ENCODE data around the gene SGMS1.

SGMS1 gene

DNA sequence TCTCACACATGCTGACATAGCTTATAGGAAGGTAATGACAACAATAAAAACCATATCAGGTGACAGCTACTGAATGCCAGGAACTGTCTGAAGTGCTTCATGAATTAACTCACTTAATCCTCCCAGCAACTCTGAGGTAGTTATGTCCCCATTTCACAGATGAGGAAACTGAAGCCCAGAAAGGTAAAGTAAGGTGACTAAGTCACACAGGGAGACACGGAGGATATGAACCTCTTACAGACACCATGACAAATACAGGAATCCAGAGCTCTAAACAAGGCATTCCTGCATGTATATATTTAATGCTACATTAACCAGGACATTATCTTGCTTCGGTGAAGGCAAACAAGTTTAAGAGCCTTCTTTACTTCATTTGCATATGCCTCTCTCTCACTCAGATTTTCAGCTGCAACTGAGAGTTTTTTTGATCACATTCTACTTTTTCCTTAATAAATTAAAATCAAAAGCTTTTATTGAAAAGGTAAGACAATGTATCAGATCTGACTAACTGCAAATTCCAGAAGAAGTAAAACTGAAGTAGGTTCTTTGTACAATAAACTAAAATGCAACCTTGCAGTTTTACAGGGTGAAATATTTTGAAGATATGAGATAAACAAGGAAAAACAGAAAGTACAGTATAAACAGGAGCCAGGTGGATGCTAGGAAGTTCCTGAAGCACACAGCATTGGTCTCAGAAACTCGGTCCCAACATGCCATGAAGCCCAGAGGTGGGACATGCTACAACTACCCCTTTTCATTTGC, 79.5 kb downstream of the SGMS1 start:
- no peak overlapping the region for H3K4me3 ChIP-seq (ENCODE audit: control insufficient read depth, low read depth, low read length)
- DNase-seq (ENCODE audit: low read depth), result no peak
- no peak for TF ChIP-seq CTCF (IDR thresholded peaks at IDR 0.05; ENCODE audit: control insufficient read depth, insufficient read depth, low read depth, low read length, missing control alignments)

DNA sequence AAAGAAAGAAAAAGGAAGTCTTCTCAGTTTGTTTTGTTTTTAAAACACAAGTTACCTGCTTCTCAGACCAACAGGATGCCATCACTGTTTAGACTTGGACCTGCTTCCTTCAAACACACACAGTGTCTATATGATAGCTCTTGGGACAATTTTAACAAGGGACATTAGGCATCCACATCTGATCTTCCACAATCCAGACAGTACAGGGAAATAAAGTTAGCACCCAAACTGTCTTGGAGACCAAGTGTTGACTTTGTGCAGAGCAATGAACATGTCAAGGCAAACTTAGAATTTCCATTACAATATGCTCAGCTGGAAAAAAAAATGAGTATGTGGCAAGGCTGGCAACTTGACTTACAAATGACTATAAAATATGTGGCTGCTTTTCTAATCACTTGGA, 80.9 kb downstream of the SGMS1 start:
- no peak for DNase-seq (ENCODE audit: low read depth)
- TF ChIP-seq CTCF (IDR thresholded peaks at IDR 0.05; ENCODE audit: control insufficient read depth, insufficient read depth, low read depth, low read length, missing control alignments), result no peak
- no peak overlapping the region for H3K4me3 ChIP-seq (ENCODE audit: control insufficient read depth, low read depth, low read length)

GRCh38 chr10:50541921-50542320, 81.8 kb downstream of the SGMS1 start:
- H3K4me3 ChIP-seq (ENCODE audit: control insufficient read depth, low read depth, low read length), result no peak overlapping the region
- no peak for DNase-seq (ENCODE audit: low read depth)
- TF ChIP-seq CTCF (IDR thresholded peaks at IDR 0.05; ENCODE audit: control insufficient read depth, insufficient read depth, low read depth, low read length, missing control alignments), result no peak

DNA sequence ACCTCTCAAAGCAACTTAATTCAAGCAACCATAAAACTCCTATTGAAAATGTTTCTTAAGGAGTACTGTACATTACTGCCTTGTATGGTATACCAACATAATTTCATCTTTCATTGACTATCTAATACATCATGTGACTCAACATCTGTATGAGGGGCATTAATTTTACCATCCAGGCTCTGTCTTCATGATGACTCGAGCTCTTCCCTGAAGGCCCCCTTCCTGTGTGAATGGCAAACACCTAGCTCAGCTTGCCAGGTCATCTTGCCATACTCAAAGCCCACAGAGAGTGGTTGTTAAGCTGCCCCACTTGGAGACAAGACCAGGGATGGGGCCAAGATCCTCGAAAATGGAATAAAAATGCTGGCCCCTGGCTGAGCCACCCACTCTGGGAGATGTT, 82.4 kb downstream of the SGMS1 start:
- DNase-seq (ENCODE audit: low read depth), result no peak
- TF ChIP-seq CTCF (IDR thresholded peaks at IDR 0.05; ENCODE audit: control insufficient read depth, insufficient read depth, low read depth, low read length, missing control alignments), result no peak
- H3K4me3 ChIP-seq (ENCODE audit: control insufficient read depth, low read depth, low read length), result no peak overlapping the region

DNA sequence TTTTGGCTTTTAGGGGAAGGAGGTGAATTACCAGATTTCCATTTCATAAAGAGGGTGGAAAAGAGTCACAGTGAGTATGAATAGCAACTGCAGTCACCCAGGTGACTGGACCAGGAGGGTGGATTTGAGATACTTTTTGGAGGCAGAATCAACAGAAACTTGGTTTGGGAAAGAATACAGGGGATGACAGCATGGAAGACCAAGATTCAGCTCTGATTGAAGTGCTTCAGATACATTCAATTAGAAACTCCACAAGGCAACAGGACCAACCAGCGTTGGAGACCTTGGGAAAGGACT, 83.0 kb downstream of the SGMS1 start:
- no peak overlapping the region for H3K4me3 ChIP-seq (ENCODE audit: control insufficient read depth, low read depth, low read length)
- TF ChIP-seq CTCF (IDR thresholded peaks at IDR 0.05; ENCODE audit: control insufficient read depth, insufficient read depth, low read depth, low read length, missing control alignments), result no peak
- DNase-seq (ENCODE audit: low read depth), result no peak

GRCh38 chr10:50540069-50540825, 83.5 kb downstream of the SGMS1 start:
- no peak for TF ChIP-seq CTCF (IDR thresholded peaks at IDR 0.05; ENCODE audit: control insufficient read depth, insufficient read depth, low read depth, low read length, missing control alignments)
- DNase-seq (ENCODE audit: low read depth), result no peak
- H3K4me3 ChIP-seq (ENCODE audit: control insufficient read depth, low read depth, low read length), result no peak overlapping the region

All from AG09309 (cell line).